GM19463 (cell line): ENCODE data around the gene CFAP157.
A peak's percentile ranks its signal among the peaks of the same experiment; 100 is the strongest.

Experiments
- ATAC-seq: cut with Tn5 transposase; IDR thresholded peaks from one replicate; pipeline ENCODE4 v1.9.1; 2021; ENCODE audit warnings: mild to moderate bottlenecking, moderate library complexity; ENCODE audit not compliant: unreplicated experiment

The CFAP157 gene

GRCh38 chr9:127714951-127715469 is 8.2 kb downstream of the CFAP157 start:
- no peak for ATAC-seq

- ATAC-seq: peak; percentile 92
Observed at GRCh38 chr9:127715470-127716337, 8.9 kb downstream of the CFAP157 start, which contains the start of the genes PTRH1 and TTC16. TSS of gene PTRH1 (minus strand) at chr9:127715663. CDS start at chr9:127715639, 24 bp downstream. TSS of gene TTC16 (plus strand) at chr9:127716079. CDS start at chr9:127716146, 67 bp downstream.

- no peak for ATAC-seq
Observed at GRCh38 chr9:127716412-127716811, 9.6 kb downstream of the CFAP157 start.

DNA sequence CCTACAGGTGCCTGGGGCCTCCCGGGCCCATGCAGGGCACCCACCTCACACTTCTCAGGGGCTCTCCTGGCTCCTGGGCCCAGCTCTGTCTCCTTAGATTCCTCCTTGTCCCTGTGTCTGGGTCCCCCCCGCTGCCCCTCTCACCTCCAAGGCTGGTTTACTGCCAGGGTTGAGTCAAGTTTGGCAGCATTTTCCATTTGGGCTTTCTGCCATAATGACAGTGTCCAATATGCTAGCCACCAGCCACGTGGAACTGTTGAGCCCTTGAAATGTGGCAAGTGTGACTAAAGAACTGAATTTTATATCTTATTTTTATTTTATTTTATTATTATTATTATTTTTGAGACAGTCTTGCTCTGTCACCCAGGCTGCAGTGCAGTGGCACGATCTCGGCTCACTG is 11.0 kb downstream of the CFAP157 start:
- no peak for ATAC-seq

DNA sequence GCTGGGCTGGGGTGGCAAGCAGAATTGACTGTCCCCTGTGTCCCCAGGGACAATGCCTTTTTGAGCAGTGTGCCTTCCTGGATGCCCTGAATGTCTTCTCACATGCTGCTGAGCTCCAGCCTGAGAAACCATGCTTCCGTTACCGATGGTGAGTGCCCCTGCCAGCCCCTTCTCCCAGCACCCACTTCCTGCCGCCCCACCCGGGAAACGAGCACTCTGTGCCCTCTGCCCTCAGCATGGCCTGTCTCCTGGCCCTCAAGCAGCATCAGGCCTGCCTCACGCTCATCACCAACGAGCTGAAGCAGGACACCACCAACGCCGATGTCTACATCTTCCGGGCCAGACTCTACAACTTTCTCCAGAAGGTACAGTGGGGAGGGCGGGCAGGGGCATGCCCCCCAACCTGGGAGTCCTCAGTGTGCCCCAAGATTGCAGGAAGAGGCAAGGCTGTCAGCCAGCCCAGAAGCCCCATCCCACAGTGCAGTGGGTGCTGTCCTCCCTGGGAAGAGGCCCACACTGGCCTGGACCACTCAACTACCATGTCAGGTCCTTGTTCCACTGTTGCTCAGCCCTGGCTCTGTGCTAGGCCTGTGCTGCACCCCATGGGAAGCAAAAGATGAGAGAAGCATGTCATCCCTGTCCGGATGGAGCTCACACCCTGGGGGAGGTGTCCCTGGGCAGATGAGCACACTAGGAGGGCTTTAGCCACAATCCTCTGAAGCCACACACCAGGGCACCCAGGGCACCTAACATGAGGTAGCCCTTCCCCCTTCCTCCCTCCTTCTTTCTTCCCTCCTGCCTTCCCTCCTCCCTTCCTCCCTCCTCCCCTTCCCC is 13.5 kb downstream of the CFAP157 start:
- ATAC-seq: no peak

- no peak for ATAC-seq
Observed at GRCh38 chr9:127720865-127721227, 14.1 kb downstream of the CFAP157 start.

GRCh38 chr9:127721391-127721821 is 14.6 kb downstream of the CFAP157 start:
- no peak for ATAC-seq

DNA sequence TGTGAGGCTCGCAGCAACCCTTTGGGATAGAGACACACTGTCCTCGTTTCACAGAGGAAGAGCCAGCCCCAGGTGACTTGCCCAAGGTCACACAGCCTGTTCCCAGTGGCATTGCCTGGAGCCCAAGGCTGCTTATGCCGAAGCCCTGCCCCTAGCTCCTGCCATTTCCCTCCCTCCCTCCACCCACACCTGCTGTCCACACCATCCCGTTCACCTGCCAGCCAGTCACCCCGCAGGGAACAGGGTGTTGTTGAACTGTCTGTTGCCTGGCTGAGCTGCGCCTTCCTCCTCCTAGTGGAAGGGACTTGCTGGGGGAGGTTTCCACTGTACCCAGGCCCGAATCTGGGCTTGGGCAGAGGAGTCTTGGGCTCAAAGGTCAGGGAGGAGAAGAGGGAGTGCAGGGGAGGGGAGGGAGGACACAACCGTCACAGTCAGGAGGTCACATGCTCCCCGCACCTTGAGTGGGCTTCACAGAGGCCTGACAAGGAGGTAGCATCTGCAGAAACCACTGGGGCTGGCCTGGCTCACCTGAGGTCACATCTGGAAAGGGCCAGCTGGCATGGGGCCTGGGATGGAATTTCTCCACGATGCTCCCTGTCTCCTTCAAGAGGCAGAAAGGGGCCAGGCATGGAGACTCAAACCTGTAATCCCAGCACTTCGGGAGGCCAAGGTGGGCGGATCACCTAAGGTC is 15.4 kb downstream of the CFAP157 start:
- no peak for ATAC-seq

DNA sequence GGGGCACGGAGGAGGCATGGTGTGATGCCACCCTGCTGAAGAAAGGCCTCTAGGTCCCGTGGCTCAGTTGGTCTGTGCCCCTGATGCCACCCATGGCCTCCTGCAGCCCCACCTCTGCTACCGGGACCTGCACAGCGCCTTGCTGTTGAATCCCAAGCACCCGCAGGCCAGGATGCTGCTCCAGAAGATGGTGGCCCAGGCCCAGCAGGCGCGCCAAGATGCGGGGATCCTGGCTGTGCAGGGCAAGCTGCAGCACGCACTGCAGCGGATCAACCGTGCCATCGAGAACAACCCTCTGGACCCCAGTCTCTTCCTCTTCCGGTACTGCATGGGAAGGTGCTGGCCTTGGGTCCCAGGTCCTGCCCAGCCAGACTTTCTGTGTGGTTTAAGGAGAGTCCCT is 16.2 kb downstream of the CFAP157 start:
- no peak for ATAC-seq

- no peak for ATAC-seq
Observed at GRCh38 chr9:127723444-127723843, 16.7 kb downstream of the CFAP157 start.

DNA sequence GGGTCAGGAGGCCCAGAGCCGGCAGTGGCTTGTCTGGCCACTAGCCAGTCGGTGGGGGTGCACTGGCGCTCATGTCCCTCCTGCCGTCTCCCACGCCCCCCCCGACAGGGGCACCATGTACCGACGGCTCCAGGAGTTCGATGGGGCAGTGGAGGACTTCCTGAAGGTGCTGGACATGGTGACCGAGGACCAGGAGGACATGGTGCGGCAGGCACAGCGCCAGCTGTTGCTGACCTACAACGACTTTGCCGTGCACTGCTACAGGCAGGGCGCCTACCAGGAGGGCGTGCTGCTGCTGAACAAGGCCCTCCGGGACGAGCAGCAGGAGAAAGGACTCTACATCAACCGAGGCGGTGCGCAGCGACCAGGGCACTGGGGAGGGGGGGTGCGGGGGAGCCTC is 17.2 kb downstream of the CFAP157 start:
- no peak for ATAC-seq

- ATAC-seq: no peak
Observed at GRCh38 chr9:127726871-127727270, 20.1 kb downstream of the CFAP157 start.

GRCh38 chr9:127728808-127729207 is 22.0 kb downstream of the CFAP157 start:
- ATAC-seq: no peak

DNA sequence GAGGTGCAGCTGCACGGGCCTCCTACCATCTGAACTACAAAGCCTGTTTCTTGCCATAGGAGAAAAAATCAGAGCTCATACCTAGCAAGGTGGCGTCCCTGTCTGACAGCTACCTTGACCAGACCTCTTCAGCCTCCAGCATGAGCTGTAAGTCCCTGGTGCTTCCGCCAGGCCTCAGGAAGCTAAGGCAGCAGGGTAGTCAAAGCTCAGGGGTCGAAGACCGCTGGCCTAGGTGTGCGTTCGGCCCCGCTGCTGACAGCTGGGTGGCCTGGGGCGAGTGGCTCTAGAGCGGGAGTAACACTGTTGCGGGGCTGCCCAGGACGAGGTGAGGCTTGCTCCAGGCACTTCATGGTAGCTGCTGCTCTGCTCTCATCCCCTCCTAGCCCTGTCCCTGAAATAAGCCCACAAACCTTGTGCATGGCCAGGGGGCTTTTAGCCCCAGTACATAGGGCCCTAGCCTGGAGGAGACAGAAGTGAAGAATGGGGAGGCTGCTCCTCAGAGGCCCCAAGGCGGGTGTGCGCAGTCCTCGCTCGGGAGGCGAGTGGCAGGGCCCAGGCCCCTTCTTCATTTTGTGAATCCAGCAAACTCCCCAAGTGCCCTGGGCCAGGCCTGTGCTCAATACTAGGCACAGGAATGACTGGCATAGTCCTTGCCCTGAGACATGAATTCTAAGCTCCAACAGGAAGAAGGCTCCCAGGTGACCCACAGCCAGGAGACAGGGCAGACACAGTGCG is 22.9 kb downstream of the CFAP157 start:
- no peak for ATAC-seq

DNA sequence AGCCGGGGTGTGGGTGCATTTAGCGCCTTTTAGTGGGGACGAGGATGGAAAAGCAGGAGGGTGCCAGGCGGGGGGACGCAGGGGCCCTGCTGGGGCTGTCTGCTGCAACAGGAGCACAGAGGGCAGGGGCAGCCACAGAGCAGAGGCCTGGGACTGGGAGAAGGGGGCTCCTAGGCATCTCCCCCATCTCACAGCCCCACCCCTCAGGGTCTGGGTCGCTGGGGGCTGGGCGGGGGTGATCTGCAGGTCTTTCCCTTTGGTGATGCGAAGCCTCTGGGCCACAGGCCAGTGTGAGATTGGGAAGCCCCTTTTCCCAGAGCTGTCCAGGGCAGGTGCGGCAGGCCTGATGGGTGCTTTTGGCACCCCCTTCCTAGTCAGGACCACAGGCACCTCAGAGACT is 23.5 kb downstream of the CFAP157 start:
- no peak for ATAC-seq

- ATAC-seq: no peak
Observed at GRCh38 chr9:127730799-127731410, 24.1 kb downstream of the CFAP157 start.

GRCh38 chr9:127731938-127732337 is 25.1 kb downstream of the CFAP157 start:
- no peak for ATAC-seq

GRCh38 chr9:127732444-127732843 is 25.7 kb downstream of the CFAP157 start:
- no peak for ATAC-seq

- ATAC-seq: no peak
Observed at GRCh38 chr9:127733614-127734013, 26.8 kb downstream of the CFAP157 start.

GRCh38 chr9:127734247-127734746 is 27.5 kb downstream of the CFAP157 start:
- ATAC-seq: no peak
